Activated CD4-positive, alpha-beta T cell treated with anti-CD3 and anti-CD28 coated beads, Interleukin-2, amount 50 U/mL, for 4 hours (primary cell): ENCODE results near the gene PRKCH.
A peak's percentile ranks its signal among the peaks of the same experiment; 100 is the strongest.

Source experiments
- DNase-seq, 2 experiments: peaks; one replicate each; pipeline ENCODE4 v3.0.0-alpha.2; 2020

PRKCH gene

GRCh38 chr14:61478971-61479473, 157.6 kb downstream of the PRKCH start:
- DNase-seq, result peak; percentile 21 to 32

- DNase-seq, result no peak
Observed at GRCh38 chr14:61479746-61480502, 158.5 kb downstream of the PRKCH start.

GRCh38 chr14:61480704-61481285, 159.4 kb downstream of the PRKCH start:
- no peak for DNase-seq

- no peak for DNase-seq
Observed at GRCh38 chr14:61481701-61482100, 160.3 kb downstream of the PRKCH start.

- no peak for DNase-seq
Observed at GRCh38 chr14:61482348-61483206, 161.2 kb downstream of the PRKCH start.

DNA sequence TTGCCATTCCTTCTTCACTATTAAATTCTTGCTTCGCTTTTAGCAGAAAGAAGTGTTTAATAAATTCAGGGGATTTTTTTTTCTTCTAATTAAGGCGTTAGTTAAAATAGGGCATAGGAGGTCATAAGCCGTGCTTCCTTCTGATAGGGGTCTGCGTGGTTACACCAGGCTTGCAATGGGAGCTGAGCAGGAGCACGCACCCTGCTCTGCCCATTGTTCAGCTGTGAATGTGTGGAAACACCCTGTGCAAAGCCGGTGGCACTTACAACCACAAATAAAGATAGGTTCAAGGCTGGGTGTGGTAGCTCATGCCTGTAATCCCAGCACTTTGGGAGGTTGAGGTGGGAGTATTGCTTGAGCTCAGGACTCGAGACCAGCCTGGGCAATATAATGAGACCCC, 162.1 kb downstream of the PRKCH start:
- no peak for DNase-seq

GRCh38 chr14:61484031-61484430, 162.7 kb downstream of the PRKCH start:
- DNase-seq, result no peak

DNA sequence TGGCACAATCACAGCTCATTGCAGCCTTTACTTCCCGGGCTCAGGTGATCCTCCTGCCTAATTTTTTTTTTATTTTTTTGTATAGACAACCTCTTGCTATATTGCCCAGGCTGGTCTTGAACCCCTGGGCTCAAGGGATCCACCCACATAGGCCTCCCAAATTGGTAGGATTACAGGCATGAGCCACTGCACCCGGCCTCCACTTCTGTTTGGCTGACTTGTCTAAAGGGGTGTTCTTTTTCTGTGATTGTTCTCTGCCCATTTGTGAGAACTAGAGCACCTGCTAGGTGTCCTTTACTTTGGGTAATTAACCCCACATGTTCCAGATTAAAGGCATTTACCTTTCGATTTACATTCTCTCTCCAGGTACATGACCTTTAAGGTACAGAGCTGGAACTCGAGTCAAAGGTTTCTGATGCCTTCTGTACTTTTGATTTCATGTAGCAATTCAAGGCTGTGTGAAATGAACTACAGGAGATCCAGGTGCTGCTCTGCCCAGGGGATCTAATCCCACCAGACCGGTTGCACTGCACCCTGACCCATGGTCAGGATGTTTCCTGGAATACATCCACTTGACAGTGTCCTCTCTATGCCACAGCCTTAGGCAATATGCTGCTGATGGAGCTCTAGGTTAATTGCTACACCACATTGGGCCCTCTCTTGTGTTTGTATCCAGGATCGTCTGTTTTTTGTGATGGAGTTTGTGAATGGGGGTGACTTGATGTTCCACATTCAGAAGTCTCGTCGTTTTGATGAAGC, 163.6 kb downstream of the PRKCH start:
- no peak for DNase-seq

GRCh38 chr14:61485661-61486060, 164.3 kb downstream of the PRKCH start:
- DNase-seq, result no peak

GRCh38 chr14:61486930-61487495, 165.6 kb downstream of the PRKCH start:
- no peak for DNase-seq

DNA sequence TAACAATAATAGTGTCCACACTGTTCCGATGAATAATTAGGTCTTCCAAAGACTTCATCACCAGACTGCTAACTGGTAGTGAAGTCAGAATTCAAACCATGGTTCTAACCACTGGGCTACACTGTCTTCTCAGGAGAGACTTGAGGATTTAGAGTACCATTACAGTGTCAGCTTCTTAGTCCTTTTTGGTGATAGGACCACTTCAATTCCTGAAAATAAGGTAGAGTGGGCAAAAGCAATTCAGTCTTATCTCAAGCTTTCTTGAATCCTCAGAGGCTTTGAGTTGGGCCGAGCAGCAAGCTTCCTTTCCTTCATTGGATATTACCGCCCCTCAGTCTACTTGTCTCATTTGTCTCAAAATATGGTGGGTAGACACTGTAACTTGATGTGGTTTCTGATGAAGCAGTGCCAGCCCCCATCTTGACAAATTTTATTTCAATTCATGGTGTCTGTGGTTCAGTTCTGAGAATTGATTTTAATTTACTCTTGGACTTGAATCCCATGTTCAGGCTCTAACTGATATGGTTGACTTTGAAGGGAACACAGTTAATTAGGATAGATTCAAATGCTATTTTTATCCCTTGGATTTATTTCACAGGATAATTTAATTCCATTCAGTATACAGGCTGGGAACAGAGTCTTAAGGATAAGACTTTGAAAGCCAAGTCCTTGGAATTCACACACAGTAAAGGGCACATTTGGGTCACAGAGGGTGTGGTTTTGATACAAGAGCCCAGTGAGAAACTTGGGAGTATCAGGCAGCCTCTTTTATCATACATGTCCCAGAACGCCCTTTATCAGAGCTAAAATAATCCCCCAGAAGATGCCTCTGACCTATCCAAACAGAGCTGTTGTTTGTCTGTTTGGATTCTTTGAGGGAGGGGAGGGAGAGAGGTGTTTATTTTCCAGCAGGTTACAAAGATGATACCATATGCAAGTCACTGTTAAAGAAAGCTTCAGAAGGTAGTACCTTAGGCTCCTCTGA, 167.3 kb downstream of the PRKCH start:
- DNase-seq, result no peak

GRCh38 chr14:61489512-61489911, 168.1 kb downstream of the PRKCH start:
- DNase-seq, result no peak

- no peak for DNase-seq
Observed at GRCh38 chr14:61489932-61490331, 168.6 kb downstream of the PRKCH start.

DNA sequence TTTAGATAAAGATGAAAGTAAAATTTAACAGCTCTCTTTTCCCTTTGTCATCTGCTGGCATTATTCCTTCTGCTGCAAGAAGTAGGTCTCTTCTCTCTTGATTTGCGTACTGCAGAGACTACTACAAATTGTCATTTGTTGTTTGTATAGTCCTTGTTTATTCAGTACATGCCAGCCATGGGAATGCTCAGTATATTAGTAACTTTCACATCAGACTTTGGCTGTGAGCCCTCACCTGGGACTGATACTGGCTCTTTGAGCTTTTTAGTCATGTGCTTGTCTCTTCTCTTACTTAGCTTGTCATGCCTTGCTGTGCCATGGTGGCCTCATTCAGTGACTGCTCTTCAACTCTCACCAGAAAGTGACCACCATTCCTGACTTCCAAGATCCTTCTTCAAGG, 169.8 kb downstream of the PRKCH start:
- no peak for DNase-seq

GRCh38 chr14:61491876-61492434, 170.6 kb downstream of the PRKCH start:
- no peak for DNase-seq

DNA sequence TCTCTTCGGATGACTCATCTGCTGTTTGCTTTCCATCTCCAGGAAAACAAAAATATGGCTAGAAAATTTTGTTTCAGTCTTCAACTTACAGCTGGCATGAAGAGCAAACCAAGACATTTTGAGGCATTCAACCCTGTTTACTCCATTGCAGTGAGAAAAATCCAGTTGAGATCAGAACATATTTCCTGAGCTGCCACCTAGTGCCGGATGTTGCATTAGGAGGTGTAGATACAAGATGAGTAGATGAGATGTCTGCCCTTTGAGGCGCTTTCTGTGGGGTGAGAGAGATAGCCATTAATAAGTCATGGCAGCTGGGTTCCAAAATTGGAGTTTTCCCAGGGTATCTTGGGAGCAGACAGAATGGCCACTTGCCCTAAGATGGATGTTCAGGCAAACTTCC, 171.1 kb downstream of the PRKCH start:
- DNase-seq, result no peak

- DNase-seq, result no peak
Observed at GRCh38 chr14:61493239-61493638, 171.9 kb downstream of the PRKCH start.

GRCh38 chr14:61494018-61494417, 172.6 kb downstream of the PRKCH start:
- no peak for DNase-seq

DNA sequence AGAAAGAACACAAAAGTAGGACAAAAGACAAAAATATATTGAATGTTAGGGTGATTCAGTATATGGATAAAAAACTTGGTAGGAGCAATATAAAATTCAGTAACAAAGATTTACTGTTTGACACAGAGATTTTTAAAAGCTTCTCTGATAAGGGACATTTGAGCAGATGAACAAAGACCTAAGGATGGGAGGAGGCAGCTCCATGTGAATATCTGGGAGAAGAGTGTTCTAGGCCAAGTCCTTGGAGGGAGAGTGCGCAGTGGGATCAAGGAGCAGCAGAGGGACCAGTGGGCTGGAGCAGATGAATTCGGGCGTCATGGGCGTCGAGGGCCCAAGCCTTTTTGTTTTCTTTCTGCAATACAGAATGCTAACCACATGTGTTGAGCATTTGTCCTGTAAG, 174.4 kb downstream of the PRKCH start:
- no peak for DNase-seq

DNA sequence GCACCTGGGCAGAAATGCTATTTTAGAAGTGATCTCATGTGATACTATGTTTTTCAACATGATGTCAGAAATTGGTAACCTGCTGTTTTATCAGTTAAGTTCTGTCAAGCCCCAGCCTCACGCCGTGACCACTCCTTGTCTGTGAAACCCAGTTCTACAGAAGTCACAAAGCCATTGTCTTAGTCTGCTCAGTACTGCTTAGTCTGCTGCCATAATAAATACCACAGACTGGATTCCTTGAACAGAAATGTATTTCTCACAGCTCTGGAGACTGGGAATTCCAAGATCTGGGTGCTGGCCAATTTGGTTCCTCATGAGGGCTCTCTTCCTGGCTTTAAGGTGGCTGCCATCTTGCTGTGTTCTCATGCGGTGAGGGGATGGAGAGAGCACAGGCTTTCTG, 176.9 kb downstream of the PRKCH start:
- DNase-seq, result no peak

- DNase-seq, result no peak
Observed at GRCh38 chr14:61498811-61499210, 177.4 kb downstream of the PRKCH start.
